ENCODE results near the gene CA9.

CA9 gene

DNA sequence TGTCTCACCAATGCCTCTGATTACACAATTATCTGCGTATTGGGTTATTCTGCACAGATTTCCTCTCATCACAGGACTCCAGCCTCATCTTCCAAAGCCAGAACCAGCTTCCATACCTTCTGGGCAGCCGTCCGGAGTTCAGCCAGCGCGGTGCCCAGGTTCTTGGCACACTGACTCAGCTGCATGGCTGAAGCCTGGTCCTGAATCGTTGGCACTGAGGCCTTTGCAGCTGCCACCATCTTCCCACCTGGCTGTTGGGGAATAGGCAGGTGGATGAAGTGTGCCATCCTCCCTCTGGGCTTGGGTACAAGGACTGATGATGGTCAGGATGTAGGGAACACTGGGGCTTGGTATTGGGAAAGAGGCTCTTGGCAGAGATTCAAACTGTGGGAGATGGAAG is 40.4 kb downstream of the CA9 start:
- no peak for DNase-seq (ENCODE audit: low read depth in 1 of 2, low spot score in 1 of 2)

- no peak for DNase-seq (ENCODE audit: low read depth in 1 of 2, low spot score in 1 of 2)
These were observed 41.0 kb downstream of the CA9 start for GRCh38 chr9:35714579-35715252.

DNA sequence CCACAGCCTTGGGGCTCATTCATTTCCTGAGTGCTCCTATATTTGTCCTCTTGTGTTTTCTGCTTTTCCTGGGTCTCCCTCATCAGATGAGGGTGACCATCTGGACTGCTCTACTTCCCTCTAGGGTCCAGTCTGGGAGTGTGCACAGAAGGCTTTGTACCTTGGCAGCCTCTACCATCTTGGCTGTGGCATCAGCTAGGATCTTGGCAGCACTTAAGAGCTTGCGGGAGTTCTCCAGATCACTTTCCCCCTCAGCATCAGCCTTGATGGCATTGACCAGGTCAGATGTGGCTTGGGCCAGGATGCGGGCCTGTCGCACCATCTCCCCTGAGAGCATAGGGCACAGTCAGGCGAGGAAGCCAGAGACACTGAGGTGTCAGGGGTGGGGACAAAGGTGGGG is 42.5 kb downstream of the CA9 start:
- no peak for DNase-seq (ENCODE audit: low read depth in 1 of 2, low spot score in 1 of 2)

- no peak for DNase-seq (ENCODE audit: low read depth in 1 of 2, low spot score in 1 of 2)
These were observed 43.6 kb downstream of the CA9 start for GRCh38 chr9:35717132-35717870.

- no peak for DNase-seq (ENCODE audit: low read depth in 1 of 2, low spot score in 1 of 2)
These were observed 45.2 kb downstream of the CA9 start for GRCh38 chr9:35718721-35719511.

DNA sequence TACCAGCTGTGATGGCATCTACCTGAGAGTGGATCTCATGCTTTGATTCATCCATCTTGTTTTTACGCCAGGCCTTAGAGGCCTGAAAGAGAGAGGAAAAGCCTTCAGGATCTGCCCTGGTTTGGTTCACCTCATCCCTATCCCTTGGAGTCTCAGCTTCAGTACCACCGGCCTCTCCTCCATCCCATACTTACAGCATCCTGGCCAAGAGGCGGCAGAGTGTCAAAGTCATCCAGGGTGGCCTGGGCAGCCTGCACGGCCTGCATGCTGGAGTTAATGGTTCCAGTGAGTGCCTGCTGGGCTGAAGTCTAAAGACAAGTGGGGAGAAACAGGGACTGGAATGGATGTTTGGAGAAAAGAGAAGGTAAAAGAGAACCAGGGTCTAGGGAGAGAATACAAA is 45.8 kb downstream of the CA9 start:
- no peak for DNase-seq (ENCODE audit: low read depth in 1 of 2, low spot score in 1 of 2)

GRCh38 chr9:35723426-35723825 is 49.7 kb downstream of the CA9 start:
- DNase-seq (ENCODE audit: low read depth in 1 of 2, low spot score in 1 of 2): no peak

DNA sequence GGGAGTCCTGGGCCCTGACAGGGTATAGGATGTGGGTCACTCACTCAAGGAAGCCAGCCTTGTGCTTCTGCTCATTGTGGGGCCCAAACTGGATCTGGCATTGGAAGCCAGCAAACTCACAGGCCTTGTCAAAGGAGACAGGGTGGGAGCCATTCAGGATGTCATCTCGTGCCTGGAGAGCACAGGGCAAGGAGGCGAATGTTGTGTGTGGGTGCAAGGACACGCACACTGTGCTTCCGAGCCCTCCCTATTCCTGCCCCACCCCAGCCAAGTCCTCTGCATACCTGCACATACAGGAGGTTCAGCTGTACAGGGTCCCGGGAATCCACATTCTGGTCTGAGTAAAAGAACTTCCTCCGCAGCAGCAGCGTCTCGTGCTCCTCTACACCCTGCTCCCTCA is 50.2 kb downstream of the CA9 start:
- DNase-seq (ENCODE audit: low read depth in 1 of 2, low spot score in 1 of 2): no peak

GRCh38 chr9:35725362-35725761 is 51.6 kb downstream of the CA9 start:
- no peak for DNase-seq (ENCODE audit: low read depth in 1 of 2, low spot score in 1 of 2)

- no peak for DNase-seq (ENCODE audit: low read depth in 1 of 2, low spot score in 1 of 2)
These were observed 53.2 kb downstream of the CA9 start for GRCh38 chr9:35726931-35727330.

DNA sequence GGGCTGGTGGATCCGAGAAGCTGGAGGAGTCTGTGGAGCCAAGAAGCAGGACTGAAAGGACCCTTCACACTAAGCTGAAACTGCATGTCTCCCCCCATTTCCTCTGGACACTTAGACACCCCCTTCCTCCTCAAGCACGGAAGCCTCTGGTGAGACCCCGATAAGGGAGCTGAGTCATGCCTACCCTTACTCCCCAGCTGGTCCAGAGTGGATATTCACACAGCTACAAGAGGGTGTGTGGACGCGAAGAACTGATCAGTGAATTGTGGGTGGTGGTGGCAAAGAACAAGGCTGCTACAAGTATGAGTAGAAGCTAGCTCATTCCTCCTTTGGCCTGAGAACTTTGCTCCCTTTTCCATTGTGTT is 53.9 kb downstream of the CA9 start:
- DNase-seq (ENCODE audit: low read depth in 1 of 2, low spot score in 1 of 2): no peak

- no peak for DNase-seq (ENCODE audit: low read depth in 1 of 2, low spot score in 1 of 2)
These were observed 54.6 kb downstream of the CA9 start for GRCh38 chr9:35728041-35728971.

GRCh38 chr9:35729101-35729500 is 55.4 kb downstream of the CA9 start:
- DNase-seq (ENCODE audit: low read depth in 1 of 2, low spot score in 1 of 2): no peak

DNA sequence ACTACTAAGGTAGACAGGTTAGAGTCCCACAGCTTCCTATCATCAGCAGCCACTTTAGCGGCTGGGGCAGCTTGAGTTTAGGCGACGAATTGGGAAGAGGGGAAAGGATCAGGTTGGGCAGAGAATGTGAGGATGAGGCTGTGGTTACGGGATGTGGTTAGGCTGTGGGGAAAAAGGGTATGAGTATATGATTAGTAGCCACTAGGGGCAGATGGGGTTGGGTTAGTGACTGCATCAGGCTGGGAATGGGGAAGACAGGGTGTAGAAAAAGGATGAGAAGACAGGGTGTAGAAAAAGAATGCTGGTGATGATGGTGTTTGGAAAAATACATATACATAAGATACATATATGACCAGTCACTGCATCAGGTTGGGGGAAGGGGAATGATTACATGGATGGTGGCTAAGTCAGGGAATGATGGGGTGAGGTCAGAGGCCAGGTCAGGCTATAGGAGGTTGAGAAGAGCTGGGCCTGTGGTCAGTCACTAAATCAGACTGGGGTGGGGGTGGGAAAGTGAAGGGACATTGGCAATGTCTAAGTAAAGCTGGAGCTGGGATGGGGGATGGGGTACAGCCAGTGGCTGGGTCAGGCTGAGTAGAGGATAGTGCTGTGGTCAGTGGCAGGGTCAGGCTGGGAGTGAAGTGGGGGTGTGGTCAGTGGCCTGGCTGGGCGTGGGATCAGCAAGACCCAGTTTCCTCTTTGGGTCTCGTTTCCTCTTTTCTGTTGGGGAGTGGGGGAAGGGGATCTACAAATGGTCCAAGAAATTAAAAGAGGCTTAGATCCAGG is 56.2 kb downstream of the CA9 start:
- no peak for DNase-seq (ENCODE audit: low read depth in 1 of 2, low spot score in 1 of 2)

- DNase-seq (ENCODE audit: low read depth in 1 of 2, low spot score in 1 of 2): no peak
These were observed 56.7 kb downstream of the CA9 start for GRCh38 chr9:35730486-35730854.

Measured in activated CD4-positive, alpha-beta T cell treated with anti-CD3 and anti-CD28 coated beads, Interleukin-2, amount 50 U/mL, for 24 hours (primary cell).